Type B pancreatic cell (in vitro differentiated cells): Measurements from ENCODE around the gene BICDL2. TPM values are rescaled to one million over a fixed set of nuclear protein-coding genes. Genes with fewer than 3 reads are reported as not detected.
"Not testable (repeated sequence)": the region's sequence is repeated elsewhere in the genome, so short reads cannot be mapped to it uniquely, and the experiment has no call there.

Experiments used
- DNase-seq: peaks from one replicate; pipeline ENCODE4 v3.0.0; 2021; ENCODE audit warnings: mixed read lengths; ENCODE audit not compliant: unreplicated experiment; ENCODE audit errors: extremely low spot score
- H3K27ac Mint-ChIP-seq: 2 replicates; pipeline ENCODE4 v1.8.0; 2021; ENCODE audit warnings: mild to moderate bottlenecking, mixed read lengths
- H3K27me3 Mint-ChIP-seq: 2 replicates; pipeline ENCODE4 v1.8.0; 2021; ENCODE audit warnings: mixed read lengths
- H3K36me3 Mint-ChIP-seq: 2 replicates; pipeline ENCODE4 v1.8.0; 2021; ENCODE audit warnings: mixed read lengths
- H3K4me1 Mint-ChIP-seq: one replicate; pipeline ENCODE4 v1.8.0; 2021; ENCODE audit warnings: mixed read lengths; ENCODE audit not compliant: unreplicated experiment
- H3K4me3 Mint-ChIP-seq: 2 replicates; pipeline ENCODE4 v1.8.0; 2021; ENCODE audit warnings: mild to moderate bottlenecking, mixed read lengths
- H3K9me3 Mint-ChIP-seq: 2 replicates; pipeline ENCODE4 v1.8.0; 2021; ENCODE audit warnings: mixed read lengths
- total RNA-seq: library from RNA; stranded (reverse); gene quantifications from 2 replicates; pipeline ENCODE4 v1.2.1, GENCODE V29; 2021; ENCODE audit warnings: low replicate concordance
- TF ChIP-seq, protein P1 (sequence below): fragments of 200-600 bp; sonication (generic); conservative IDR thresholded peaks from 2 replicates; pipeline ENCODE4 v1.5.0; 2021; ENCODE audit warnings: antibody characterized with exemption, mild to moderate bottlenecking

BICDL2 gene
- total RNA-seq, 1 donor from 2014 or later: 15.2 TPM

DNA sequence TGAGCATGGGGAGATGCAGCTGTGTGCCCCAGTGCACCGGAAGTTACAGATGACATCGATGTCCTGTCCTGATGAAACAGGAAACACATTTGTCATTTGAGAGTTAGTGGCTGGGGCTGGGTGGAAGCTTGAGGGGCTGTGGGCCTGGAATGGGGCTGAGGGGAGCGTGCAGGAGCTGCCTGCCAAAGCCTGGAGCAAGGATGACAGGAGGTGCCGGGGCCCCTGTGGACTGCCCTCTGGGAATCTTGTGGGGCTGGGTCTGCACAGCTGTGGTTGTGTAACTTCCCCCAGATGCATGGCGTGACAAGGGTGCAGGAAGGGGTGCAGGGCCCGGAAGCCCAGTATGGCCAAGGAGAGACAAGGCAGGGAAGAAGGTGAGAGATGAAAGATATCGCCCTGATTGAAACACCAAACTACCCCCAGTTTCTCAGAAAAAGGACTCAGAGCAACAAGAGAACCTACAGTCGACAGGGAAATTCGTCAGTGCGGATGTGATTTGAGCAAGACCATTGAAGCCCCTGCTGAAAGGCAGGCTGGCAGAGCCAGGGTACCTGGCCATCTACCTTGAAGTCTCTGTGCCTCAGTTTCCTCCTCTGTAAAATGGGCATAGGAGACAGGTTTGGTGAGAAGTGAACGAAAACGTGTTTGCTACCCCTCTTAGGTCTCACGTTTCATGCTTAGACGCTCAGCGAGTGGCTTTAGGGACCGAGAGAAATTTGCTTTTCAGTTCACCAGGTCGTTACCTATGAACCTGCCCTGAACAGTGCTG lies 18.4 kb upstream of the BICDL2 start:
- H3K9me3 Mint-ChIP-seq: no peaks in the 10 kb centered on the region
- TF ChIP-seq, protein P1, sequence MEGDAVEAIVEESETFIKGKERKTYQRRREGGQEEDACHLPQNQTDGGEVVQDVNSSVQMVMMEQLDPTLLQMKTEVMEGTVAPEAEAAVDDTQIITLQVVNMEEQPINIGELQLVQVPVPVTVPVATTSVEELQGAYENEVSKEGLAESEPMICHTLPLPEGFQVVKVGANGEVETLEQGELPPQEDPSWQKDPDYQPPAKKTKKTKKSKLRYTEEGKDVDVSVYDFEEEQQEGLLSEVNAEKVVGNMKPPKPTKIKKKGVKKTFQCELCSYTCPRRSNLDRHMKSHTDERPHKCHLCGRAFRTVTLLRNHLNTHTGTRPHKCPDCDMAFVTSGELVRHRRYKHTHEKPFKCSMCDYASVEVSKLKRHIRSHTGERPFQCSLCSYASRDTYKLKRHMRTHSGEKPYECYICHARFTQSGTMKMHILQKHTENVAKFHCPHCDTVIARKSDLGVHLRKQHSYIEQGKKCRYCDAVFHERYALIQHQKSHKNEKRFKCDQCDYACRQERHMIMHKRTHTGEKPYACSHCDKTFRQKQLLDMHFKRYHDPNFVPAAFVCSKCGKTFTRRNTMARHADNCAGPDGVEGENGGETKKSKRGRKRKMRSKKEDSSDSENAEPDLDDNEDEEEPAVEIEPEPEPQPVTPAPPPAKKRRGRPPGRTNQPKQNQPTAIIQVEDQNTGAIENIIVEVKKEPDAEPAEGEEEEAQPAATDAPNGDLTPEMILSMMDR: no peak
- no peak for DNase-seq
- H3K27ac Mint-ChIP-seq: no peak overlapping the region
- H3K27me3 Mint-ChIP-seq: peaks cover 25% of the 10 kb centered on the region
- H3K4me3 Mint-ChIP-seq: peak overlapping the region; percentile 31
- H3K36me3 Mint-ChIP-seq: peaks cover 10% of the 10 kb centered on the region
- no peaks in the 10 kb centered on the region for H3K4me1 Mint-ChIP-seq

DNA sequence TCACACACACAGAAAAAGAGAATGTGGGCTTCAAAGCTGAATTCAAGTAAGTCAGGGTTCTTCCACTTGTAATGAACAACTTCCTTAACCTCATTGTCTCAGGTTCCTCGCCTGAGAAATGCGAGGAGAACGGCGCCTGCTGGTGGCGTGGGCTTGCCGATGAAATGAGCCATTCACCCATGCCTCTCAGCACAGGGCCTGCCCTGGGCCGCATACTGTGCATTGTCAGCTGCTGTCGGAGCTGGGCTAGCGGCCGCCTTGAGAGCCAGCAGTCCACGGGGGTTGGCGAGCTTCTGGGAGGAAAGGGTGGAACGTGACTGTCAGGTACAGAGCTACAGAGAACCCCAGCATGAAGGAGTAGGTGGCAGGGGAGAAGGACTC lies 16.6 kb upstream of the BICDL2 start:
- H3K27me3 Mint-ChIP-seq: peaks cover 38% of the 10 kb centered on the region
- H3K9me3 Mint-ChIP-seq, H3K27ac Mint-ChIP-seq, H3K4me3 Mint-ChIP-seq, H3K36me3 Mint-ChIP-seq, DNase-seq, H3K4me1 Mint-ChIP-seq: not testable (repeated sequence)

DNA sequence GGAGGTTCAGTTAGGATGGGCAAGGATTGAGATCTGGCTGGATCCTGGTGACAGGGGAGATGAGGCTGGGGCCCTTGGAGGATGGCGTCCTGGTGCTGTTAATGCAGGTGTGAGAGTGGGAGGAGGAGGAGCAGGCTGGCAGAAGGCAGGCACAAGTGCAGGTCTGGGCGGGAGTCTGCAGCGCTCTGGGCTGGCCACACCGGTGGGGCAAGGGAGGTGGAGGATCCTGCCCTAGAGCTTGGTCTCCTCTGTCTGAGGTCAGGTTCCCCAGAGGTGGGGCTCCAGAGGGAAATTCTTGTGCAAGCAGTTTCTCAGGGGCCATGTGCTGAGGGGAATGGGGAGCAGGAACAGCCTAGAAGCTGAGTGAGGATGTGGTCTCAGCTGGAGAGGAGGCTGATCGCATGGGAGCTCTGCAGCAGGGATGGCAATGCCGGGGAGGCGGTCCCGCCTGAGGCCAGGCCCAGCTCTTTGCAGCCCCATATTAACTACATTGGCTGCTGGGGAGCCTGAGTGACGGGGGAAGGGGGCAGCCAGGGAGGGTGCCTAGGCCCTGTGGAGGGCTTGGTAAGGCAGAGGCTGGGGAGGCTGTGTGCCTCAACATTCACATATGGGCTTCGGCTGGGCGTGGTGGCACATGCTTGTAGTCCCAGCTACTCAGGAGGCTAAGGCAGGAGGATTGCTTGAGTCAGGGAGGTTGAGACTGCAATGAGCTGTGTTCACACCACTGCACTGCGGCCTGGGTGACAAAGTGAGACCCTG lies 16.0 kb upstream of the BICDL2 start:
- not testable (repeated sequence) for H3K27ac Mint-ChIP-seq, DNase-seq, H3K4me1 Mint-ChIP-seq, H3K36me3 Mint-ChIP-seq, H3K4me3 Mint-ChIP-seq, H3K9me3 Mint-ChIP-seq
- peaks cover 44% of the 10 kb centered on the region for H3K27me3 Mint-ChIP-seq

DNA sequence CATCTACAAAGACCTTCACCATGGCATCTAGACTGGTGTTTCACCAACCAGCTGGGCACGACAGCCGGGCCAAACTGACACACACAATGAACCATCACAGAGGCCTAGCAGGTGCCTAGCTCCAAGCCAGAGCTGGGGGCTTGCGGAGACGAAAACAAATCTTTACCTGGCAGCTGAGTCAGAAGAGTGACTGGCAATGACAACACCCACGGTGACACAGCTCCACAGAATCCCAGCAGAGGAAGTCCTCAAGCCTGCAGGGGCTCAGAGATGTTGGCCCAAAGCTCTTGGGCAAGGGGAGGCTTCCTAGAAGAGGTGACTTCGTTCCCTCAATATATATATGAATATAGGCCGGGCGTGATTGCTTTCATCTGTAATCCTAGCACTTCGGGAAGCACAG lies 14.8 kb upstream of the BICDL2 start:
- DNase-seq: no peak
- peaks cover 53% of the 10 kb centered on the region for H3K27me3 Mint-ChIP-seq
- H3K36me3 Mint-ChIP-seq: peaks cover 10% of the 10 kb centered on the region
- no peaks in the 10 kb centered on the region for H3K4me1 Mint-ChIP-seq
- no peak overlapping the region for H3K4me3 Mint-ChIP-seq
- TF ChIP-seq, protein P1: no peak
- H3K9me3 Mint-ChIP-seq: no peaks in the 10 kb centered on the region
- H3K27ac Mint-ChIP-seq: no peak overlapping the region

DNA sequence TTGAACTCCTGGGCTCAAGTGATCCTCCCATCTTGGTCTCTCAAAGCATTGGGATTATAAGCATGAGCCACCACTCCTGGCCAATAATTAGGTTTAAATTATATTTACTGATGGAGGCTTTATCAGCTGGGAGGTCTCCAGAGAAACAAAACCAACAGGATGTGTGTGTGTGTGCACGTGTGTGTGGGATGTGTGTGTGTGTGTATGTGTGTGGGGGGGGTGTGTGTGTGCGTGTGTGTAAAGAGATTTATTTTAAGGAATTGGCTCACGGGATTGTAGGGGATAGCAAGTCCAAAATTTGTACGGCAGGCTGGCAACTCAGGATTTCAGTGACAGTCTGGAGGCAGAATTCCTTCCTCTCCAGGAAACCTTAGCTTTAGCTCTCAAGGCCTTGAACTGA lies 14.3 kb upstream of the BICDL2 start:
- Mint-ChIP-seq H3K36me3 (peaks cover 10% of the 10 kb centered on the region), H3K27ac (no peak overlapping the region), H3K9me3 (no peaks in the 10 kb centered on the region), H3K27me3 (peaks cover 53% of the 10 kb centered on the region), H3K4me3 (no peak overlapping the region), H3K4me1 (no peaks in the 10 kb centered on the region)
- TF ChIP-seq, protein P1: no peak
- DNase-seq: no peak

DNA sequence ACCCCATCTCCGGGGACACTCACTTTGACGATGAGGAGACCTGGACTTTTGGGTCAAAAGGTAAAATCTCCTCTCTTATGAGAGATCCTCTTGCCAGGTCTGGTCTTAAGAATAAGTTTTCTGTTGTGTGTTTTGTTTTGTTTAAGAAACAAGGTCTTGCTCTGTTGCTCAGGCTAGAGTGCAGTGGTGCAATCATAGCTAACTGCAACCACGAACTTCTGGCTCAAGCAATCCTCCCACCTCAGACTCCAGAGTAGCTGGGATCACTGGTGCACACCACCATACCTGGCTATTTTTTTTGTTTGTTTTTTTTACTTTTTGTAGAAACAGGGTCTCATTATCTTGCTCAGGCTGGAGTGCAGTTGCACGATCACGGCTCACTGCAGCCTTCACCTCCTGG lies 13.7 kb upstream of the BICDL2 start:
- Mint-ChIP-seq H3K36me3 (peaks cover 10% of the 10 kb centered on the region), H3K27me3 (peaks cover 56% of the 10 kb centered on the region), H3K4me3 (no peak overlapping the region), H3K4me1 (peaks cover under 1% of the 10 kb centered on the region), H3K27ac (no peak overlapping the region), H3K9me3 (no peaks in the 10 kb centered on the region)
- DNase-seq: no peak
- TF ChIP-seq, protein P1: no peak
